ENCODE results near the gene AMBRA1. TPM values are rescaled to one million over a fixed set of nuclear protein-coding genes. Genes with fewer than 3 reads are reported as not detected.
A peak's percentile ranks its signal among the peaks of the same experiment; 100 is the strongest.

AMBRA1 gene
- total RNA-seq, 4 donors from 2014 or later = 36.0 to 59.2 (median 51.9) TPM

- peaks cover 6 to 17% of the 10 kb centered on the region in 2 donors for H3K4me1 ChIP-seq
- intact Hi-C loops (cut with DNase I) = no loop called here
Observed at GRCh38 chr11:46346886-46347636, 246.8 kb downstream of the AMBRA1 start, which contains the start of gene DGKZ. Gene DGKZ (plus strand): TSS chr11:46347463. CDS start chr11:46347660, 197 bp downstream.

More at GRCh38 chr11:46346886-46347636, 246.8 kb downstream of the AMBRA1 start, which contains the start of gene DGKZ:
- H3K27ac ChIP-seq = peak within 1 kb of the TSS in 1 of 3 donors; percentile 41
- peak within 1 kb of the TSS; percentile 66 to 86 (median 81) for H3K4me3 ChIP-seq (replicated peaks in 1 of 3)
- TF ChIP-seq POLR2A (IDR thresholded peaks at IDR 0.05) = peak in 1 of 2 donors; percentile 65
- peak in 5 of 6 experiments; percentile 34 to 100 (median 99) for TF ChIP-seq CTCF (IDR thresholded peaks at IDR 0.05)
- no peaks in the 10 kb centered on the region for H3K9me3 ChIP-seq
- H3K27me3 ChIP-seq = no peaks in the 10 kb centered on the region
- H3K36me3 ChIP-seq = no peaks in the 10 kb centered on the region
- WGBS, 2 donors = 9 to 25% methylated on average over 38 to 58 of the region's 80 CpGs
- DNase-seq = peak; percentile 84 to 87

Small RNA genes within 50 kb of the gene (microRNA-seq; reads per million reads assigned to microRNA genes)
- gene MIR3160-1 (not detected), gene MIR3160-2 (not detected), gene MIR4688 (not detected)

Small RNA genes within 50 kb of the gene (small RNA-seq; reads per million reads assigned to genes)
- gene MIR3160-1 = not detected
- gene MIR4688 = not detected

Other genes starting within 250 kb of the AMBRA1 start
- gene DGKZ, start 246.6 kb downstream of the AMBRA1 start, total RNA-seq = 10 to 100 TPM; 29.7 to 53.5 (median 41.8) TPM
- 10 to 100 TPM in 3 of 4 donors, 1 to 10 TPM in 1; 3.3 to 24.3 (median 16.7) TPM for gene MDK, start 212.4 kb downstream of the AMBRA1 start, total RNA-seq
- under 1 TPM in 1 of 4 donors, not detected in 3; 0.22 TPM for gene CHRM4, start 202.2 kb downstream of the AMBRA1 start, total RNA-seq
- gene HARBI1, start 23.2 kb upstream of the AMBRA1 start, total RNA-seq = 1 to 10 TPM; 1.3 to 6.2 (median 3.5) TPM
- gene ATG13, start 23.5 kb upstream of the AMBRA1 start, total RNA-seq = 100 to 1,000 TPM in 3 of 4 donors, 10 to 100 TPM in 1; 85.7 to 148 (median 113) TPM
- gene ARHGAP1, start 106.6 kb upstream of the AMBRA1 start, total RNA-seq = 10 to 100 TPM; 30.8 to 57.9 (median 47.7) TPM
- 10 to 100 TPM in 3 of 4 donors, 1 to 10 TPM in 1; 9.8 to 17.8 (median 12.5) TPM for gene ZNF408, start 107.0 kb upstream of the AMBRA1 start, total RNA-seq
- not detected for gene F2, start 125.2 kb upstream of the AMBRA1 start, total RNA-seq